HEK293T (cell line): ENCODE data around the gene UNC5B.

Experiments
- HDGF ChIP-seq: fragments of 450-650 bp; IDR thresholded peaks from 2 replicates; pipeline ENCODE4 v1.6.1; 2017; ENCODE audit warnings: antibody characterized with exemption, borderline replicate concordance
- PKNOX1 ChIP-seq: fragments of 450-650 bp; IDR thresholded peaks from 2 replicates; pipeline ENCODE4 v1.6.1; 2016
- SP1 ChIP-seq: fragments of 450-650 bp; IDR thresholded peaks from 2 replicates; pipeline ENCODE4 v1.6.1; 2017
- TARDBP ChIP-seq: fragments of 450-650 bp; IDR thresholded peaks from 2 replicates; pipeline ENCODE4 v1.6.1; 2016

- TF ChIP-seq TARDBP (no peak), HDGF (no peak), PKNOX1 (no peak), SP1 (no peak)
Observed at GRCh38 chr10:71212318-71213126, at the start of gene UNC5B.
